ENCODE results near the gene CGGBP1.

DNA sequence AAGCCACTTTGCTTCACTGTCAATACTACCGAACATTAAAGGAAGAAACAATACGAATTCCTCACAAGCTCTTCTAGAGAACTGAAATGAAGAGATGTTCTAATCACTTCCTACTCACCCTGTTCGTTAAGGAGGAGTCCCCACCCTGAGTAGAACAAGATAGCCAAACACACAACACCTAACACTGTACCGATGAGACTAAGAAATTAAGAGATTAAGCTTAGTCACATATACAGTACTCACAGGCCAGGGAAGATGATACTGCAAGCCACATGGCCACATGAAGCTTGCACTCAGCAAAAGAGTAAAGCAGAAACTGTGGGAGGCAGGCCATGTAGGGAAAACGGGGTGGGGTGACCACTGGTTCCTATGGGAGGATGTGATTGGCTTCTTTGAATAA is 48.0 kb downstream of the CGGBP1 start:
- TF ChIP-seq CTCF (IDR thresholded peaks at IDR 0.05) (no peak), EZH2 (IDR thresholded peaks at IDR 0.05) (no peak)

All from neural progenitor cell (in vitro differentiated cells).